NCI-H2029 (cell line): ENCODE measurements around the gene WDR7.

Experiments used
- DNase-seq: peaks from one replicate; lab custom pipeline; 2025; lab: John Stamatoyannopoulos, UW

Gene WDR7

DNA sequence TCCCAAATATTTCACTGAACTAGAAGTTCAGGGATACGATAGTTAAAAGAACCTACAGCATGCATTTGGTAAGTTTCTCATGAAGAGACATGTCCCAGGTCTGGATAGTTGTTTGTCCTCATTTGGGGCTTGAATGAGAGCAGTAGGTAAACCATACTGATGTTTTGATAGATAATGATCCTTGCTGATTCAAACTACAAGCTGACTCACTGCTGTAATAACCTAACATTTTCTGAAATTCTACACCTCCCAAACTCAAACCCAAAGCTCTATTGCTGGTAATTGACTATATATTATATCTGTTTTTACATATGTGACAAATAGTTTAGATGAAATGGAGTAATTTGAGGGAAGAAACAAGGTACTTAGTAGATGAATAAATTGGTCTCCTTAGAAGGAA, 341.6 kb downstream of the WDR7 start:
- DNase-seq = no peak

DNA sequence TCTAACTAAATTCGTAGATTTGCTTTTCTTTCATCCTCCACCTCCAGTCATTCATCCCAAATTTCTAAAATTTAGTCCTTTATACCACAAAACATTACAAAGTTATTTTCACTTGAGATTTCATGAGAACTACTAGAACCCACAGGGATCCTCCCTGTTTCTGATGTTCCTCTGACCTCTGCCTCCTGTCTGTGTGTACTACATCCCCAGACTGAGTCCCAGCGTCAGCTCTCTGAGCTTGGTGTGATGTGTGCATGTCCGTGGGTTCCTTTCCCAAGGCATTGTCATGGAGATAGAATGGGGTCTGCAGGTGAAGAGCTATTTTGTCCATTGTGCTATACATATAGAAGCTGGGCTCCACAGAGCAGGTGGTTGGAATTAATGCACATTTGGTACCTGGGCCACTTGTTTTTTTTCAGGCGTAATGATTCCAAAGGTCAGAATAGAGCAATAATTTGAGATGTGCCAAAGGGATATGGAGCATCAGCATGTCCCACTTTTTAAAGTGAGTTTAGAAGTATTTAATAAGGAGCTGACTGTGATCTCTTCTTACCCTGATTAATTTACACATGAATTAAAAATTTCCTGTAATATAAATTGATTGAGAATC, 344.5 kb downstream of the WDR7 start:
- DNase-seq = no peak

DNA sequence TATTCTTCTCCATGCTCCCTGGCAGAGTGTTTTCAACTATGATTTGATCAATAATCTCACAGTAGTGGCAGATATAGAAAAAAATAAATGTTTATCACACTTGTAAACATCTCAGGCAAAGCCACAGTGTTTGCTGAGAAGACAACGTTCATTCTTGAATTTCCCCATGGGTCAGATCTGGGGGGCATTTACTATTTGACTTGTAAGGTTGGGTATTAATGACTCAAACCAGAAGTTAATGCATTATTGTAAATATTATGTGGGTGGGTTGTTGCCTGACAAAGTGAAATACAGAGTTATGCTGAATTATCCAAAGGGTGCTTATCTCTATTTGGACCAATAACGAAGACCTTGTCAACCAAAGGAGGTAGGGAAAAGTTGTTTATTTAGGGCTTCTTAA, 346.0 kb downstream of the WDR7 start:
- DNase-seq = no peak

GRCh38 chr18:56999823-57000222, 348.7 kb downstream of the WDR7 start:
- no peak for DNase-seq

GRCh38 chr18:57002627-57003026, 351.5 kb downstream of the WDR7 start:
- DNase-seq = no peak

- no peak for DNase-seq
These were observed 352.2 kb downstream of the WDR7 start for GRCh38 chr18:57003342-57003741.

DNA sequence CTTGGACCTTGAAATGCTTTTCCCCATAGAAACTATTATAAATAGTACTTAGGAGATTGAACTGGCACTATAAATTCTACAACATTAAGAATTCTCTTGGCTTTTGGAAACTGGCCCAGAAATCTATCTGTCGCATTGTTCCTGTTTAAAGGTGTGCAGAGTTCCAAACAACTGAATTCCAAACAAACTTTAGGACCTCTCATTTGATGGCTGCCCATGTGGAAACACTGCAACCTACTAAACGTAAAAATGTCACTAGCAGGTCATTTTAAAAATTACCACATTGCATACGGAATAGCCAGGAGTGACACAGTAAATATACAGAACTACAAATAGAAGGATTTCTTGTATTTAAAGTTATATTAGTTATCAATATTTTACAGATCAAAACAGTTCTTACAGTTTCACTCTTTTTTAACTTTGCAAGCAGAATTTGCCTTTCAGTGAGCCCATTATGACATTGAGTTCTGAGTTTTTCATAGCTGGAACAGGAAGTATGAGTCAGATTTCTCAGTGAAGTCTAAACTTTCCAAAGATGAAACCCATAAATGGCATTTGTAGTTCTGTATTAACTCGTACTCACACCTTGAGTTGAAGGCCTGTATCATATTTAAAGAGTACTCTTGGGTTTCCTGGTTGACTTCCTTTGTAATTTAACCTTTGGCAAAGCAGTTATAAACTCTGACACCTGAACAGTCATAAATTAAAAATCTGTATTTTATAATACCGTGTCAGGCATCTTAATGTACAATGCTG, 353.4 kb downstream of the WDR7 start:
- DNase-seq = no peak

DNA sequence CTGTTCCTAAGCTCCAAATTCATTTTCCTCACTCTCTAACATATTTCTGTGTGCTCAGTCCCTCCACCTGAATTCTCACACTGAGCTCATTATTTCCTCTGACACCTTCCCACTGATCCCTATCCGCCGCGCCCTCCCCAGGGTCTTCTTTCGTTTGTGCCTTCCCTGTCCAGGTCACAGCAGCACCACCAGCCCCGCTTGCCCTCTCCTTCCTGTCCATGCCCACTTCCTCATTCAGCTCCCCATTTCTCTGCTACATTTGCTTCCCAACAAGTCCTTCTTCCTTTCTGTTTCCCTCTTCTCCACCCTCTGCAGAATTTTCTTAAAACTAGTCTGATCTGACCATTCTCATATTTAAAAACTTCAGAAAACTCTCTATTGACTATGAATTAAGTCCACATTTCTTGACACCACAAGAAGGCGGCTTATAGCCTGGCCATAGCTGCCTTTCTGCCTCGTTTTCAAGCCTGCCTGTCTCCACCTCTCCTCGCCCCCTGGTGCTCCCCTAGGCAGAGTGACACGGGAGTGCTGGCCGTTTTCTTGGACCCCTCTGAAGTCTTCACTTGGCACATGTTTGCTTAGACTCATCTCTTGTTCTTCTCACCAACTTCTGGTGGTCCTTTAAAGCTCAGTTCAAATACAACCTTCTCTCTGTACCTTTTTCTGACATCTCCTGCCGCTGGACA, 357.0 kb downstream of the WDR7 start:
- DNase-seq = no peak

DNA sequence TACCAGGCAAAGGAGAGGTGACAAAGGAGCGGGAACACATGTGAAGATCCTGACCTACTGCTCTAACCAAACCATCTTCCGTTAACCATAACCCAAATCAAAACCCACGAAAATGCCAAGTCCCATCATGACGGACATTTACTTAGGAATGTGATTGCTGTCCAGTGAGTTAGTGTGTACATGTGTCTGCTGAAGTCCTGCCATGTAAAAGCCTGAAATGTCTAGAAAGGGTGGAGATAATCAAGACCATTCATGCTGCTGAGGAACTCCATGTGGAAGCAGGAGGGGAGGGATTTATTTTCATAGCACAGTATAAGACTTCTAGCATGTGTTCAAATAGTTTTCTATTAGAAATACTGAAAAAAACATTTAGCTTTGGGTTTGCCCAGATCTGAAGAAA, 358.7 kb downstream of the WDR7 start:
- DNase-seq = no peak

GRCh38 chr18:57014772-57015413, 363.7 kb downstream of the WDR7 start:
- DNase-seq = no peak

DNA sequence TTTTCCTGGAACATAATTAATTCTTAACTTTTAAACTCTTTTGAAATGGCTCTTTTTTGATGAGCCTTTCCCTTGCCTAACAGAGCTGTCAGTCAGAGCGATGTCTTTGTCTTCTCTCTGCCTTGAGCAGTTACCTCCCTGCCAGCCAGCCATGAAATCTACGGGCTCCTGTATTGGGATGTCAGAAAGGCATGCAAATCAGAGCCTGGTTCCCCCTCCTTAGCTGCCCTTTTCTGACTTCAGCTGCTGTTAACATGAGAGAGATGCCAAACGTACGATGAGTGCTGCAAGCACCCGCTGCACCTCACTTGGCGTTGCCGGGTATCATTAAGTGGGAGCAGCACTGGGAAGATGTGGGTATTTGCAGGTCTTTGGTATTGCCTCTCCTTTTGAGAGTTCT, 364.3 kb downstream of the WDR7 start:
- no peak for DNase-seq

- no peak for DNase-seq
These were observed 367.7 kb downstream of the WDR7 start for GRCh38 chr18:57018845-57019244.

DNA sequence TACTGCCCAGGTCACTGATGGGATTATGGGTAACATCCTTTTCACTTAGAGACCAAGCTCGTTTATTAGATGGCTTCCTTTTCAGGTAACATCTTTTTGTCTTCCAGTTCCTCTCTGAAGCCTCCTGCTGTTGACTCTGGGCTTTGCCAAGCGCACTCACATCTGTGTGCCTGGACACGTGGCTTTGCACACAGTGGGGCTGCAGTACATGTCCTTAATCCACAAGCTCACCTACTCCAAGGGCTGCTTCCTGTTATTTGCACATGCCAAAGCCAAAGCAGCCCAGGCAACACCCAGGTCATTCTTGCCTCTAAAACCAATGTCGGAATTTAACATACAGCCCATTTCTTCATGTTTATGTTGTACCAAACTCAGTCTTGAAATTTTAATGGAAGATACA, 371.6 kb downstream of the WDR7 start:
- DNase-seq = no peak

DNA sequence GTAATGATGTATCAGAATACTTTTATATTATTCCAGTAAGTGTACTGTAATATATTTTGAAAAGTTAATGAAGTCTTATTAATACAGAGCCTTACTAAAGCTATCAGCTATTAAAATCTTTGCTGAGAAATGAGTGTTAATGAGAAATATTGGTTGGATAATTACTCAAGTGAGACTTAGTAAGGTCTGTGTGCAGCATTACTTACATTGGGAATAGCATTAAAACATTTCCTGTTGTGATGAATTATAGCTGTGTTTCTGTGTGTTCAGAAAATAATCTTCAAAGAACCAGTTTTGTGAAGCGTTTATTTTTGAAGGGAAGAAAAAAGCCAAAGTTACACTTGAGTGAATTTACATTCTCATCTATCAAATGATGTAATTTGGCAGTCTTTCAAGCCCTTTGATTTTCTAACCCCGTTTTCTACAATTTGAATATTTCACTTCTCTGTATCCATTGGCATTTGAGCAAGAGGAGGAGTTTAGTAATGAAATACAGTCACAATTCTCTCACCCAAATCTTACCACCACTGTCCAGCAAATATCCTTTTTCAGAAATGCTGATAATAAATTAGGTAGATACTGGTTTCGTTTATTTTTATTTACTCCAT, 372.2 kb downstream of the WDR7 start:
- DNase-seq = no peak

GRCh38 chr18:57025540-57025939, 374.4 kb downstream of the WDR7 start:
- DNase-seq = no peak

- no peak for DNase-seq
These were observed 375.2 kb downstream of the WDR7 start for GRCh38 chr18:57026316-57026715.

GRCh38 chr18:57027190-57027708, 376.1 kb downstream of the WDR7 start:
- no peak for DNase-seq

DNA sequence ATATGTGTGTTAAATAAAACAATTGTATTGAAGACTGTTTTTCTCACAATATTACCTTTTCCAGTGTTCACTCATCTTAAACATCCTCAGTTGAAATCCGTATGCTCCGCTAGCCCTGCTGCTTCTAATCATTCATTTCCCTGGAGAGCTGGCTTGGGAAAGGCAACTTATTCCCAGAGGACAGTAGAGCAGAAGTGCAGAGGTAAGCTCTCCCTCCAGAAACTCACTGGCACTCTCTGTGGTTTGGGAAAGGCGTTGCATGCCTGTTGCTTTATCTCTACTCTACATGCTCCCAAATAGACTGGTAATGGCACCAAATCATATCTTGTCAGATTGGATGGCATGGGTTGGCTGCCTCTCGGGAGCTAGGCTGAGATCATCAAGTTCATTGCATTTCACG, 378.6 kb downstream of the WDR7 start:
- DNase-seq = no peak

DNA sequence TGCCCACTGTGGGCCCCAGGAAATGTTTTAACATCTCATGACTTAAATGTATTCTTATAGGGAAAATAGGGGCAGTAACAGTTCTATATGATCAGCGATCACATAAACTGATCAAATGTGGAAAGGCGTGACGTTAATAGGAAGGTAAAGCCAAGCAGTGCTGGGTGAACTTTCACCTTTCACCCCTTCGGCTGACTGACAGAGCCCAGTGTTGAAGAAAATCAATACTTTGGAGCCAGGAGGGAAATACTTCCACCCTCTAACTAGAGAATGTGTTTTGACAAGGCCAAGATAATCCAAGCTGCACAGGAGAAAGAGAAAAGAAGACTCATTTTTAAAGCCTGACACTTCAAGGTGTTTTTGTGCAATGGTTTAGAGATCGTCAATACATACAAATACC, 379.3 kb downstream of the WDR7 start:
- no peak for DNase-seq

GRCh38 chr18:57035590-57035989, 384.4 kb downstream of the WDR7 start:
- no peak for DNase-seq

DNA sequence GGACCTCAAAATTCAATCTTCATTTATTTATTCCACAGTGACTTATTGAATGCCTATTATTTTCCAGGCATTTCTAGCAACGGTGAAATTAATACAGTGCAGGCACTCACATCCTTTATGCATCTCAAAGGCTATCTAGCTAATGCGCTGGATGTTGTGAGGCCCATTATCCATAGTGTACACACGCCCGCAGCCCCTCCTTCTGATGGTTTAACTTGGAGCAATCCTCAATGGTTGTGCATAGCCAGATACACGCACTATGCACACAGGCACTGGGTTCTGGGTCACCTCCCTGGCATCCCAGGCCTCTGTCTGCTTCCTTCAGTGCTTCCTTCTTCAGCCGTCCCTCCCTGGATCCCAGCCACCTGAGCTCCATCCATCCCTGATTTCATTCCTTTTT, 387.2 kb downstream of the WDR7 start:
- DNase-seq = no peak

- DNase-seq = no peak
These were observed 389.0 kb downstream of the WDR7 start for GRCh38 chr18:57040175-57040574.
